Activated T-cell treated with anti-CD3 and anti-CD28 coated beads for 4 hours (primary cell): ENCODE data around the gene FLOT2.
"Not testable (repeated sequence)": the region's sequence is repeated elsewhere in the genome, so short reads cannot be mapped to it uniquely, and the experiment has no call there.

ENCODE experiments used
- DNase-seq: peaks from one replicate; pipeline ENCODE4 v3.0.0-alpha.2; 2020

Gene FLOT2

DNA sequence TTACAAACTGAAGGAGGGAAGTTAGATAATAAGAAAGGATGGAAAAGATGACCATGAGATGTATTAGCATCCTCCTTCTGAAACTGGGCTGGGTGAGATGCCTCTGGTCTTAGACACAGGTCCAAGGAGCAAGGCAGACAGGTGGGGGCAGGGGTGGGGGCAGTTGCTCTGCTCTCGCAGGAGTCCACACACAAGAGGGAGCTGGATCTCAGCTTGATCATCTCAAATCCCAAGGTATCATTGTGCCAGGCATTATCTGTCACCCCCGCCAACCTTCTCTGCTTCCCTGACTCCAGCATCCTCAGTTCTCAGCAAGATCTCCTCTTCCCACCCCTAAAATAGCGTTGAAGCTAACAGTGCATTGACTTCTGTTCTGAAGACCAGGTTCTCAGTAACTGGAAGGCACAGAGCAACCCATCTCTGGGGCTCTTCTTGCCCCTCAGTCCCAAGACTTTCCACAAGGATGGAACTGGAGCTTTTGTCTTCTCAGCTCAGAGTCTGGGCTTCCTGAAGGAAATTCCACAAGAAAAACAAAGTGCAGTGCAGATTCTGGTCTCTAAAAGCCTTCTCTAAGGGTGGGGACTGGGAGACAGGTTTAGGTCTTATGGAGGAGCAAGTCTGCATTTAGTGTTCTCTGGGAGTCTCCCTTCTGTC lies 1.6 kb downstream of the FLOT2 start:
- DNase-seq = no peak

DNA sequence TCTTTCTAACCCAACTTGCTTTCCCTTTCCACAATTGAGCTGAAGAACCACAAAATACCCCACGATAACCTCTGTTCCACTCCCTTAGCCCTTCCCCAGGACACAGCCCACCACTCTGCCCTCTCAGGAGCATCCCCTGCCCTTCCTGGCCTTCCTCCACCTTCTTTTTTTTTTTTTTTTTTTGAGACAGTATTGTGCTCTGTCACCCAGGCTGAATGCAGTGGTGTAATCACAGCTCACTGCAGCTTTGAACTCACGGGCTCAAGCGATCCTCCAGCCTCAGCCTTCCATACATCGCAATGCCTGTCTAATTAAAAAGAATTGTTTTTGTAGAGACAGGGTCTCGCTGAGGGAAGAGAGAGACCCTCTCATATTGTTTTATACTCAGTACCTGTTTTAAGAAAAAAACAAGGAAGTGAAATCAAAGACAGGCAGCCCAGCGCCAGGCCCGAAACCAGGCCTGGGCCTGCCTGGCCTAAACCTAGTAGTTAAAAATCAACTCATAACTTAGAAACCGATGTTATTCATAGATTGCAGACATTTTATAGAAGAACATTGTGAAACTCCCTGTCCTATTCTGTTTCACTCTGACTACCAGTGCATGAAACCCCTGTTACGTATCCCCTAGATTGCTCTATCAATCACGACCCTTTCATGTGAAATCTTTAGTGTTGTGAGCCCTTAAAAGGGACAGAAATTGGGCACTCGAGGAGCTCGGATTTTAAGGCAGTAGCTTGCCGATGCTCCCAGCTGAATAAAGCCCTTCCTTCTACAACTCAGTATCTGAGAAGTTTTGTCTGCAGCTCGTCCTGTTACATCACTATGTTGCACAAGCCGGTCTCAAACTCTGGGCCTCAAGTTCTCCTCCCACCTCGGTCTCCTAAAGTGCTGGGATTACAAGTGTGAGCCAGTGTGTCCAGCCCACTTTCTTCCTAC lies 4.0 kb downstream of the FLOT2 start:
- not testable (repeated sequence) for DNase-seq

GRCh38 chr17:28892024-28892423 lies 5.5 kb downstream of the FLOT2 start:
- DNase-seq = no peak

GRCh38 chr17:28891201-28891600 lies 6.3 kb downstream of the FLOT2 start:
- no peak for DNase-seq

GRCh38 chr17:28889996-28890395 lies 7.5 kb downstream of the FLOT2 start:
- DNase-seq = no peak

DNA sequence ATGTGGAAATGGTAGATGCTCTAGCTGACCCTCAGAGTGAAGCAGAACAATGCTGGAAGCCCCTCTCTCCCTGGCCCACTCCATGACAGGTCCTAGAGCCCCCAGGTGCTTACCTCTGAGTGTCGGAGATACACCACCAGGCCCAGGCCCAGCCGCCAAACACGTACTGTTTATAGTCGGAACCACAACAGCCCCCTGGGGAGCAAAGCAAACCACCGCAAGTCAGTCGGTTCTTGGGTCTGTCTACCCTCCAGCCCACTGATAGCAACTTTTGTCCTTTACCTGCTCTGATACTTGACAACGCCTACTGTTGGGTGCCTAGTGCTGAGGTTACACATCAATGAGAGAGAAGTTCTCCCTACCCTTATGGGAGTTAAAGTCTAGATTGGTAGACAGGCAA lies 8.7 kb downstream of the FLOT2 start:
- DNase-seq = no peak

DNA sequence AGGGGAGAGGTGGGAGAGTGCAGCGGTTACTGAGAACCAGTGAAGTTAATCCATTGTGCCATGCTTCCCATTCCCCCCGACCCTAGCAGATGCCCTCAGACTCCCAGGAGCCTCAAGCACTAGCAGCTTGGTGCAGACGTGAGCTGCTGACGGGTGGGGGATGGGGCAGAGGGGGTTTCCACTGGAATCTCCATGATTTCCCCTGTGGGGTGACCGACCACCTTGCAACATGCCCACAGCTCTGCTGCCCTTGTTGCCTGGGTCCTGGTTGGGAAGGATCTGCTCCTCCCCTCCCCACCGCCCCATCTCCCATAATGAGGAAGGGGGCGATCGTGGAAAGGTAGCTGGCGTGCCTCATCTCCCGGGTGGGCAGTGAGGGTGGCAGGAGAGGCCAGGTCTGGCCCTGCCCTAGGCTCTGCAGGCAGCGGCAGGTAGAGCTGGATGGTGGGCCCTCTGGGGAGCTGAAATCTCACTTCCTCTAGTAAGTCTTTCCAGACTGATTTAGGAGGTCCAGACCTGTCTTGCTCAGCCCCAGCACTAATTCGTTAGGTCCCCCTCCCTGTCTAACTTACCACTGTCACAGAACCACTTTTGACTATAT lies 9.6 kb downstream of the FLOT2 start:
- no peak for DNase-seq

GRCh38 chr17:28885951-28886350 lies 11.6 kb downstream of the FLOT2 start:
- DNase-seq = no peak

- DNase-seq = no peak
These were observed 12.2 kb downstream of the FLOT2 start for GRCh38 chr17:28885363-28885762.

DNA sequence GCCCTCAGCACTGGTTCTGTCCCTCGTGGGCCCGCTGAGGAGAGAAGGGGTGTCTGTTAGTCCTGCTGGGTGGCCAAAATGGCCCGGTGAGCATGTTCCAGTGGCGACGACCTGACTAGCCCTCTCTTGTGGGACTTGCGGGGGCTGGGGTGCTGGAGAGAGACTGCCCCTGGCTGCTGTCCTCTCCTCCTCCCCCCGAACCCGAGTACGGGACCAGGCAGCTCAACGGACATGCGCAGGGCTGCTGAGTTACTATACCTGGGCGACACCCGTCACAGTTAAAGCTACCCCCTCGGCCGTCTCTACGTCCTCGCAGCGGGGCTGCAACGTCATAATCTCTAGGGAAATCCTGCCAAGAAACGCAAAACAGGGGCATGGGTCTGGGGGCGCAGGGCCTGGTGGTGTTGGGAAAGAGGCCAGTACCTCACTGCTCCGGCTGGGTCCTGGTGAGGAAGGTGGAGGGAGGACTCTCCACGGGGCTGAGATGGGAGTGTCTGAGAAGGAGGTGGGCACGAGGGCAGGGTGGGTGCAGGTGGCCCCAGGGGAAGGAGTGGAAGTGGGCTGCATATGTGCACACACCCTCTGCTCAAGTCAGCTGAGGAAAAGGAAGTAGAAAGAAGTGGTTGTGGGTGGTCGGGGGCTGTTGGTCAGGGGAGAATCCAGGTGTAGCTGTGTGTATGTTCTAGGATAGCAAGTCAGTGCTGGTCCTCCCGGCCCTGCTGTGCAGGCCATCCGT lies 13.4 kb downstream of the FLOT2 start:
- DNase-seq = no peak

GRCh38 chr17:28882154-28882895 lies 15.2 kb downstream of the FLOT2 start:
- no peak for DNase-seq

DNA sequence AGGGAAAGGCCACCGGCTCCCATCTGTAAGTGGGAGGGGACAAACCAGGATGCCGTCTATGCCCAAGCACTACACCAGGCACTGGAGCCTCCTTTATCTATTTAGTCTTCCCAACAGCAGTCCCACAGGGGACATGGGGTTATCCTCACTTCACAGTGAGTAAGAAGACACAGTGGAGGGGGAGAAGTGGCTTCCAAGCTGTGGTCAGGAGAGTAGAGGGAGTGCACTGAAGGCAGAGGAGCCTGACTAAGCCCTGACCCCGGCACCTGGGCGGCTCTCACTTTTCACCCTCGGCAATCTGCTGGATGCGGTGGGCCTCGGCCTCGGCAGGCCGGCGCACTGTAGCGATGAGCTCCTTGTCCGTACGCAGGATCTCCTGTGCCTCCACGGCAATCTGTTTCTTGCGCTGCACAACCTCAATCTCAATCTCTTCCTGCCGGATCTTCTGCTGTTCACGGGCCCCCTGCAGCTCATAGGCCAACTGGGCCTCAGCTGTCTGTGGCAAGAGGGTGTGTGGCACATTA lies 15.9 kb downstream of the FLOT2 start:
- DNase-seq = no peak

GRCh38 chr17:28880572-28880945 lies 17.0 kb downstream of the FLOT2 start:
- no peak for DNase-seq

- DNase-seq = no peak
These were observed 17.5 kb downstream of the FLOT2 start for GRCh38 chr17:28879886-28880571.

DNA sequence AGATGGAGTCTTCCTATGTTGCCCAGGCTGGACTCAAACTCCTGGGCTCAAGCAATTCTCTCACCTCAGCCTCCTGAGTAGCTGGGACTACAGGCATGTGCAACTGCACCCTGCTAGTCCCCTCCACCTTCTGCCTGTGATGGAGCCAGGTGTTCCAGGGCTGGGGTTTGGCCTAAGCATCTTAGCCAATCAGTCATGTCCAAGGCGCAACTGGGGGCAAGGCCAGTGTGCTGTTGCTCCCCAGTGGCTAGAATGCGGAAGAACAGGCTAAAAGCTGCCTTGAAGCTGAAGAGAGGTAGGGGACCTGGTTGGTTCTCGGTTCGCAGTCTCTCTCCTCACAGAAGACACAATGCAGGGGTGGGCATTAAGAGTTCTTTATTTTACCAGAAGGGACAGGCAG lies 18.6 kb downstream of the FLOT2 start:
- no peak for DNase-seq

- no peak for DNase-seq
These were observed 19.2 kb downstream of the FLOT2 start for GRCh38 chr17:28878158-28878910.

GRCh38 chr17:28877150-28877711 lies 20.3 kb downstream of the FLOT2 start:
- DNase-seq = not testable (repeated sequence)

DNA sequence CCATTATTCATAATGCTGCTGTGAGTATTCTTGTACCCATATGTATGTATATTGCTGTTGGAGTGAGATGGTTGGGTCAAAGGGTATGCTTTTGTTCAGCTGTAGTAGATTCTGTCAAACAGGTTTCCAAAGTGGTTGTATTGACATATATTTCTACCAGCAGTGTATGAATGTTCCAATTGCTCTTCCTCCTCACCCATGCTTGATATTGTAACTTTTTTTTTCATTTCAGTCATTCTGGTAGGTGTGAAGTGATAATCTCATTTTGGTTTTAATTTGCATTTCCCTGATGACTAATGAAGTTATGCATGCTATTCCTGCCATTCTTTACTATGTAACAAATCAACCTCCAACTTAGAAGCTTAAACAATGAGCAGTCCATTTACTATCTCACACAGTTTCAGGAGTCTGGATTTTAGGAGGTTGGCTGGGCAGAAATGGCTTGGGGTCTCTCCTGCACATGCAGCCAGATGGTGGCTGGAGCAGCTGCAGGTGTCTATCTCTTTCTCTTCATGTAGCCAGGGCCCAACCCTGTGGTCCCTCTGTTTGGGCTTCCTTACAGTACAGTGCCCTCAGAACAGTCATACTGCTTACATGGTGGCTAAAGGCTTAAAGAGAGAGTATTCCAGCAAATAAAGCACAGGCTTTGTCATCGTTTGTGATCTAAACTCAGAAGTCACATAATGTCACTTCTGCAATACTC lies 21.5 kb downstream of the FLOT2 start:
- no peak for DNase-seq

GRCh38 chr17:28874750-28875149 lies 22.8 kb downstream of the FLOT2 start:
- DNase-seq = no peak

DNA sequence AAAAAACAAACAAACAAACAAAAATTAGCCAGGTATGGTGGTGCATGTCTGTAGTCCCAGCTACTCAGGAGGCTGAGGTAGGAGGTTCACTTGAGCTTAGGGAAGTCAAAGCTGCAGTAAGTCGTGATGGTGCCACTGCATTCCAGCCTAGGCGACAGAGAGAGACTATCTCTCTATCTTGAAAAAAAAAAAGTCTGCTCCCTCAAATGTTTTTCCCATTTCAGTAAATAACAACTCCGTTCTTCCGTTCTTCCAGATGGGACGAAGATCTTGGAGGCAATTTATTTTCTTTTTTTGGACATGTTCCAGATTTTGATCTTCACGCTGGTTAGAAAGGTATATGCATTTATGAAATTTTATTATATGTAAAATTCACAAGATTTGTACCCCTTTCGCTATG lies 23.7 kb downstream of the FLOT2 start:
- no peak for DNase-seq
